GM15510 (cell line): ENCODE results near the gene LYSMD2.

Experiments used
- POLR2A ChIP-seq: IDR thresholded peaks from 3 replicates; pipeline ENCODE4 v1.6.1; 2011; ENCODE audit warnings: borderline replicate concordance; ENCODE audit not compliant: insufficient read length; ENCODE audit errors: extremely low read depth

The LYSMD2 gene

DNA sequence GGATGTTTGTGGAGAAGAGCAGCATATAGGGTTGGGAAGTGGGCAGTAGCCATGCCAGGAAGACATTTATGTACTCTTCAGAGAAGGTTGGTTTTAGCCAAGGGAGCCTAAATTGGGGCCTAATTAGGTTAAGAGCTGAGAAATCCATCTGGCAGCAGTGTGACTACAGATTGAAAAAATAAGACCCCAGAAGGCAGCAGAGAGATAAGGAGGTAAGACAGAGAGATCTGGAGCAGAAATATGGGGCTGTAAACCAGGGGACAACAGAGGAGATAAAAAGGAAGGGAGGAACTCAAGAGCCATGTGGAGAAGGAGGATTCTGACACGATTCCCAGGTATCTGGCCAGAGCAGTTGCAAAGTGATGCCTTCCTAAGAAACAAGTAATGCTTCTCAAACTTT lies 23.3 kb downstream of the LYSMD2 start:
- TF ChIP-seq POLR2A: no peak

DNA sequence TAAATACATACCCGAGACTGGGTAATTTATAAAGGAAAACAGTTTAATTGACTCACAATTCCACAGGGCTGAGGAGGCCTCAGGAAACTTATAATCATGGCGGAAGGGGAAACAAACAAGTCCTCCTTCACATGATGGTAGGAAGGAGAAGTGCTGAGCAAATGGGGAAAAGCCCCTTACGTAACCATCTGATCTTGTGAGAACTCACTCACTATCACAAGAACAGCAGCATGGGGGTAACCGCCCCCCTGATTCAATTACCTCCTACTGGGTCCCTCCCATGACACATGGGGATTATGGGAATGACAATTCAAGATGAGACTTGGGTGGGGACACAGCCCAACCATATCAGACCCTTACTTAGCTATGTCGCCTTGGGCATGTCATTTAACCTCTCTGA lies 28.4 kb downstream of the LYSMD2 start:
- no peak for TF ChIP-seq POLR2A

DNA sequence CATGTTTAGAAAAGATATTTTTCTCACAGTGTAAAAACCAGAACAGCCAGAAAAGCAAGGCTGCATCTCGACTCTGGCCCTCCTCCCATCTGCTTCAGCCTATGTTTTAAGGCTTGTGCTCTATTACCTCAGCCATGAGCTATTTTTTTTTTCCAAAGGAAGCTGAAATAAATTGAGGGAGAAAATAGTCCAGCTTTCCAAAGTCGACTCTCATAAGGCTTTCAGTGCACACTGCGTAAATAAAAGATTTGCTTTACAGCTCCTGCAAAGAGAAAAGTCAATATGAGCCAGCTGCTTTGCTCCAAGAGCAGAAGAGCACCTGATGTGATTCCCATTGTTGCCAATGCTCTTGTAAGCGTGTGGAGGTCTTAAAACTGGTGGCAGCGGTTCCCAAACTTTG lies 29.4 kb downstream of the LYSMD2 start:
- no peak for TF ChIP-seq POLR2A

DNA sequence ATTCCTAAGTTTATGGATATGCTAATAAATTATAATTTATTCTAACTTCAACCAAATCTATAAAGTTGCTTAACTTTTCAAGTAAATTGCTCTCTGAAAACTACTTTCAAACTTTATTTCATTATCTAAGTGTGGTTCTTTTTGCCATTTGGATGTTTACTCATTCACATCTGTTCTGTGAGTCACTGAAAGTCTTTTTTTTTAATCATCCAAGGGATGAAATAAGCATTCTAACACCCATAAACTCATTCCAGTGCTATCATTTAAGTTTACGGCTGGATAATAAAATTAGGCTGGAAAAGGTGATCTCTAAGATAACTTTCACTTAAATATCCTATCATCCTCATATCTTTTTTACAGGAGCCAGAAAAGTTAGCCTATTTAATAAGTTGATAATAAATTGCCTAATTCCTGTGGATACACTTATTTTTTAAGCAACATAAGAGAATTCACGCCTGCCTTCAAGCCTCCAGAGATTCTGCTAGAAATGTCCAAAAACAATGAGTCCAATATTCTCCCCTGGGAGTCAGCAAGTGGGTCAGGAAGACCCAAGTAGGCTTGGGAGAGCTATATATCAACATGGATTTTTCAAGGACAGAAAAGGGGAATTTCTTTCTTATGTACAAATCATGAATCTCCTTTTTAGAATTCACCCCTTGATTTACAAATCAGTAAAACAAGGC lies 30.4 kb downstream of the LYSMD2 start:
- TF ChIP-seq POLR2A: no peak

DNA sequence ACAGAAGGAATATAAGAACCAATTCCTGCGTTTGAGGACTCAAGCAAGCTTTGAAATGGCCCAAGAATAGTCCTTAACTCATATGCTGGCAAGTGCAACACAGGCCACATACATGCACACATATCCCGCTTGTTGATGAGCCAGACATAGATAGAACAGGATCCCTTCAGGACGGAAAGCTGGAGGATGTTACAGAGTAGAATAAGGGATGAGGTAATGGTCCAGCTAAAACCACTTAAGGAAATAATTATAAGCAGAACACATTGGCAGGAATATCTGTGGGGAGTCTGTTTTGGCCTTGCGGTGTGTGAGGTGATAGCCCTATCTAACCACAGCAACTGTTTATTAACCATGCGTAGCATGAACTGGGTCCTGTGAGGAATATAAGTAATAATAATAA lies 31.2 kb downstream of the LYSMD2 start:
- no peak for TF ChIP-seq POLR2A

DNA sequence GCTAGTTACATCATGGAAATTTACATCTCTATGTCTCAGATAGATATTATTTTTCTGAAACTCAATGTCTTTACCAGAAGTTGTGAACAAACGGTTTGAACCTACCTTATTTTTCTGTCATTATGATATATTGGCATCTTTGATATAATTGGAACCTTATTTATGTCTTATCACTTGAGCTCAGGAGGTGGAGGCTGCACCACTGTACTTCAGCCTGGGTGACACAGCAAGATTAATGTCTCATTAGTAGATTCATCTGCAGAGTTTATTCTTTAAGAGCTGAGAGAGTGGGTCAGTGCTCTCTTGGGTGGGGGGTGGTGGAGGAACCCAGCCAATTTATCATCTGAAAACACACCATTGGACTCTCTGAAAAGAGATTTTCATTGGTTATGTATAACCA lies 34.7 kb downstream of the LYSMD2 start:
- TF ChIP-seq POLR2A: no peak

DNA sequence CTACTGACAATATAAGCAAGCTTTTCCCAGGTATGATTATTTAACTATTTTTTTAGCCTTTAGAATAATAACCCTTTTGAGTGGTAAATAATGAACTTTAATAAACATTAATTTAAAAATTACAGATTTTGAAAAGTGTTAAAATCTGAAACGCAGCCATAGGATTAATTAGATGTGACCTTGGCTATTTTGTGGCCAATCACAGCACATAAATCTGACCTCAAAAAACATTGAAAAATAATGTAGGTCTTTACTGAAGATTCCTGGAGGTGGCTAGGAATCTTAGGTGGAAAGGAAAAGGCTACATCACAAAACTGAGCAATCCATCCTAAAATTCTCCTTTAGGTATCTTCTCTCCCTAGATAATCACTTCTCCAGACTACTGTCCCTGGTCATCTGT lies 38.1 kb downstream of the LYSMD2 start:
- TF ChIP-seq POLR2A: no peak

DNA sequence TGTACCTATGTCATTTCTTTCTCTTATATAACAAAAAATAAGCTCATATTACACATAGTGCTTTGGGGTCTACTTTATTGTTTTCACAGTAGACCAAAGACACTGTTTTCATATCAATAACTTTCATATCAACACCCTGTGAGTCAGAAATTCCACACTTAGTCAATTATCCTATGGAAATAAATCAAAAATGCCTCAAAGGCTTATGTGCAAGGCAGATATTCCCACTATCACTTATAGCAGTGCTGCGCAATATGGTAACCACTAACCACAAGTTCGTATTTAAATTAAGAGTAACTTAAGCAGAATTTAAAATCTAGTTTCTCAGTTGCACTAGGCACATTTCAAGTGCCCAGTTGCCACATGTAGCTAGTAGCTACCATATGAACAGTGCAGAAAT lies 40.3 kb downstream of the LYSMD2 start:
- no peak for TF ChIP-seq POLR2A

DNA sequence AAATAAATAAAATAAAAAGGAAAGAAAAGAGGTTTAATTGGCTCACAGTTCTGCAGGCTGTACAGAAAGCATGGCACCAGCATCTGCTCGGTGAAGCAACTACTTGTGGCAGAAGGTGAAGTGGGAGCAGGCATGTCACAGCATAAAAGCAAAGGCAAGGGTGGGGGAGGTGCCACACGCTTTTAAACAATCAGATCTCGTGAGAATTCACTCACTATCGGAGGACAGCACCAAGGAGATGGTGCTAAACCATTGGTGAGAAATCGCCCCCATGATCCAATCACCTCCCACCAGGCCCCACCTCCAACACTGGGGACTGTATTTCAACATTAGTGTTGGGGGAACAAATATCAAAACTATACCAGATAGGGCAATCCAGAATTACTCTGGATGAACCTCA lies 40.9 kb downstream of the LYSMD2 start:
- TF ChIP-seq POLR2A: no peak

DNA sequence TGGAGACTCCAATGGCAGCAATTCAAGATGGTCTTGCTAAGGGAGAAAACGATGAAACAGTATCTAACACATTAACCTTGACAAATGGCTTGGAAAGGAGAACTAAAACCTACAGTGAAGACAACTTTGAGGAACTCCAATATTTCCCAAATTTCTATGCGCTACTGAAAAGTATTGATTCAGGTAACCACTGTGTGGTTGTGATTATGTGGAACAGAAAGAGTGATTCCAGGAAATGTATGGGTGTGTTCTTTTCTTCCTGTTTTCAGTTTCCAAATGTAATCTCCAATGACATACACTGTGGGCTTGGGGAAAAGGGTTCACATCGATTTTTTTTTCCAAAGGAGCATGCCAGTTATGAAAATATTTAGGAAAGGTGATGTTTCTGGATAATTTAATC lies 45.3 kb downstream of the LYSMD2 start:
- TF ChIP-seq POLR2A: no peak

DNA sequence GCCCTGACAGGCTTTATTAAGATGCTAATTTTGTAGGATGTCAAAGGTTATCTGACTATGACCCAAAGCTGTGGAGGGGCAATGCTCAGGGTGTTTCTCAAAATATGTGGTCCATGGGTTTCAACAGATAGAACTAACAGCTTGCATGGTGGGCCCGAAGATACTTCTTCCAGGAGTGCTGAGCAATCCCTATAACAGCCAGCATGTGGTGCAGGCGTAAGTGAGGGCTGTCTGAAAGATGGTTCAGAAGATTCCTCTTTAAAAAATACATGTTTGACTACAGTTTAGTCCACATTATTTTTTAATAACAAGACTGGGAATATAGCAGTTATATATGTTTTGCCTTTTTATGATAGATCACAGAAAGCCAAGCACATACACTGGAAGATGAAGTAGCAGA lies 48.6 kb downstream of the LYSMD2 start:
- TF ChIP-seq POLR2A: no peak

DNA sequence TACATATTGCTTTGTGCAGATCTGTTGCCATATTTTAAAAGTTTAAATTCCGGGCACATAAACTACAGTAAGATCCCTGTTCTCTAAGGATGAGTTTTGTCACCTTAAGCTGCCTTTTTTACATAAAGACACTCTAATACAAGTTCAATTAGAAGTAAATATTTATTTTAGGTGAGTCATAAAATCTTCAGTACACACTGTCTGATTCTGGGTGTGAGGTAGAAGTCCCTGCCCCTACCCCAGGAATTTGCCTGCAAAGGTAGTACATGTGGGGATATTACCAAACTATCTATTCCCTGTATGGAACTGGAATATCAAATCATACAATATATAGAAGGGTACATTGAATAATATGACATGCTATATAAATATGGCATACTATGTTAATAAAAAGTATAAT lies 49.9 kb downstream of the LYSMD2 start:
- TF ChIP-seq POLR2A: no peak

DNA sequence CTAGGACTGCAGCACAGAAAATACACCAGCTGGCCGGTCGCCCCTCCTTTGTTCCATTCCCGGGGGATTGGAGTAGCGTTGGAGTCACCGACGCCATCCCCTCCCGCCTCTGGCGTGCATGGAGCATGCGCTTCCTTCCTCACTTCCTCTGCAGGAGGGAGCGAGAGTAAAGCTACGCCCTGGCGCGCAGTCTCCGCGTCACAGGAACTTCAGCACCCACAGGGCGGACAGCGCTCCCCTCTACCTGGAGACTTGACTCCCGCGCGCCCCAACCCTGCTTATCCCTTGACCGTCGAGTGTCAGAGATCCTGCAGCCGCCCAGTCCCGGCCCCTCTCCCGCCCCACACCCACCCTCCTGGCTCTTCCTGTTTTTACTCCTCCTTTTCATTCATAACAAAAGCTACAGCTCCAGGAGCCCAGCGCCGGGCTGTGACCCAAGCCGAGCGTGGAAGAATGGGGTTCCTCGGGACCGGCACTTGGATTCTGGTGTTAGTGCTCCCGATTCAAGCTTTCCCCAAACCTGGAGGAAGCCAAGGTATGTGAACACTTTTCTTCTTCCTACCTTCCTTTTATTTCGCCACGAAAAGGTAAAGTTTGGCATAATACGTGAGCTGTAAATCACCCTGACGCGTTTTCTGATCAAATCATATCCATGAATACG lies 56.0 kb downstream of the LYSMD2 start, which contains the start of gene SCG3:
Gene SCG3, plus strand, starts transcription at position 201 of the 661 bp plus-strand sequence. Its CDS starts 253 bp downstream, at position 454.
- no peak for TF ChIP-seq POLR2A

DNA sequence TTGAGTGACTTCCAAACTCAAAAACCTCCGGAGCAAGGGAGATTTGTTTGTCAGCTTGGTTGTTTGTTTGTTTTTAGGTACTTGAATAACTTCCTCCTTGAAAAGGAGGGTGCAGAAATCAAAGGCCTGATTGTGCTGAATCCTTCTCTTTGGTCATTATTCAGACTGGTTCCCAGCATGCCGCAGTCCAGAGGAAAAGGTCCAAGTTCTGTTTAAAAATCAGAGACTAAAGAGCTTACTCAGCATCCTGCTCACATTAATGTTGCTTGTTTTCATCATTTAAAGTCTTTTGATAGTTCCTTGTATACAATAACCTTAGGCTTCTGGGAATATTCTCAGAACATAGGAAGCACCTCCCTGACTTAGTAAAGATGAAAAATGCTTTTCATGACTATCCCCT lies 57.1 kb downstream of the LYSMD2 start:
- TF ChIP-seq POLR2A: no peak

DNA sequence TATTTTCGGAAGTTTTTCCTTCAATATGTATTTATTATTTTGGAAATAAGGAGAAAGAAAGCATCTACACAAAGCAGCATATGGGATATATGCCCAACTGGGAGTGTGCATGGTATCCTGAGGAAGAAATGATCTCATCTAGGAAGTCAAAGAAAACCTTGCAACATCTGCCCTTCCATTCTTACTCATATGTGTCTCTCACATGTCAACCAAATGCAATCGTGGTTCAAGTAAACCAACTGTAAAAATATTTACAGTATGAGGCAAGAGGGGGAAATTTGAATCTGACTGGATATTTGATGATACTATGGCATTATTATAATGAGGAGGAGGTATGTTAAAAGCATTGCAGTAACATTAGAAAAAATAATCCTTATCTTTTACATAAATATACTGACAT lies 59.4 kb downstream of the LYSMD2 start:
- no peak for TF ChIP-seq POLR2A

DNA sequence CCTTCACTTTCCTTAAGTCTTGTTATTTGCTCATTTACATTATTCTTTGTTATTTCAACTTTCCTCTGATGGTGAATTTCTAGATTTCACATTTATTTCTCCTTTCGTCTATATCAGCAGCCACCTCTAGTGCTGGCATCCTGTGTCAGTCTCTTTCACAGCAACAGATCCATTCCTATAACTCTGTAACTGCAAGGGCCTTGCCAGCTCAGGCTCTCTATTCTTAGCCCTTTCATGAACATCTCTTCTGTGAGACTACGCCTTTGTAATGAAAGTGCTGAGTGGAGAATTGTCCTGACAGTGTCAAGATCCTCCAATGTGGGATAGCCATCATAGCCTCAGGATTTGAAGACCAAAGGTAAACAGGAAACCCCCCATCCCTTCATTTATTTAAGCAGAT lies 60.0 kb downstream of the LYSMD2 start:
- TF ChIP-seq POLR2A: no peak
